Renal pelvis (tissue), 4 donors: Measurements from ENCODE around the gene MARK1. TPM values are rescaled to one million over a fixed set of nuclear protein-coding genes. Genes with fewer than 3 reads are reported as not detected.

Experiments
- DNase-seq: peaks from one replicate; pipeline ENCODE4 v3.0.0-alpha.2; 2013
- polyA plus RNA-seq, 3 donors: library from polyadenylated mRNA; unstranded; fragments of 120-200 nt; gene quantifications; one replicate each; pipeline ENCODE4 v1.2.1, GENCODE V29; 2013; ENCODE audit not compliant: insufficient read length in 3 of 3

Gene MARK1
- polyA plus RNA-seq, 3 donors, result 10.3 to 11.5 (median 10.4) TPM

GRCh38 chr1:220527279-220527907 lies 543 bp upstream of the MARK1 start:
- DNase-seq, result no peak

GRCh38 chr1:220528679-220529501 lies 954 bp downstream of the MARK1 start:
- no peak for DNase-seq

GRCh38 chr1:220529521-220530020 lies 1.6 kb downstream of the MARK1 start:
- DNase-seq, result no peak

GRCh38 chr1:220533504-220534109 lies 5.7 kb downstream of the MARK1 start:
- no peak for DNase-seq

- DNase-seq, result no peak
These were observed 17.0 kb downstream of the MARK1 start for GRCh38 chr1:220544901-220545303.

GRCh38 chr1:220550811-220551399 lies 23.0 kb downstream of the MARK1 start:
- no peak for DNase-seq

GRCh38 chr1:220551718-220552117 lies 23.8 kb downstream of the MARK1 start:
- DNase-seq, result no peak

GRCh38 chr1:220552672-220553260 lies 24.8 kb downstream of the MARK1 start:
- no peak for DNase-seq

GRCh38 chr1:220556641-220557040 lies 28.7 kb downstream of the MARK1 start:
- DNase-seq, result no peak

GRCh38 chr1:220563564-220563963 lies 35.6 kb downstream of the MARK1 start:
- DNase-seq, result no peak

- DNase-seq, result no peak
These were observed 36.3 kb downstream of the MARK1 start for GRCh38 chr1:220564216-220564615.

- DNase-seq, result no peak
These were observed 37.7 kb downstream of the MARK1 start for GRCh38 chr1:220565670-220566069.

GRCh38 chr1:220566869-220567268 lies 38.9 kb downstream of the MARK1 start:
- no peak for DNase-seq

- DNase-seq, result no peak
These were observed 44.5 kb downstream of the MARK1 start for GRCh38 chr1:220572416-220572815.

- DNase-seq, result no peak
These were observed 45.9 kb downstream of the MARK1 start for GRCh38 chr1:220573836-220574235.

- DNase-seq, result no peak
These were observed 48.0 kb downstream of the MARK1 start for GRCh38 chr1:220575718-220576497.

- no peak for DNase-seq
These were observed 50.0 kb downstream of the MARK1 start for GRCh38 chr1:220577926-220578325.

GRCh38 chr1:220579317-220579716 lies 51.4 kb downstream of the MARK1 start:
- DNase-seq, result no peak

GRCh38 chr1:220592714-220593113 lies 64.8 kb downstream of the MARK1 start:
- no peak for DNase-seq

GRCh38 chr1:220594356-220594755 lies 66.4 kb downstream of the MARK1 start:
- no peak for DNase-seq

- DNase-seq, result no peak
These were observed 67.2 kb downstream of the MARK1 start for GRCh38 chr1:220595179-220595578.
